Liver (tissue), 3 donors: ENCODE data around the gene TEK.

Experiments
- CTCF ChIP-seq: fragments of 150-350 bp; IDR thresholded peaks from 2 replicates; pipeline ENCODE4 v1.5.1; 2017; ENCODE audit warnings: improper control_type of control experiment, low read depth, low read length; ENCODE audit not compliant: missing input control
- JUND ChIP-seq, 2 donors: IDR thresholded peaks; 2 replicates each; pipeline ENCODE4 v1.6.1; 2016; ENCODE audit warnings: antibody characterized with exemption in 2 of 2
- MAX ChIP-seq: IDR thresholded peaks from 2 replicates; pipeline ENCODE4 v1.6.1; 2016; ENCODE audit warnings: antibody characterized with exemption
- REST ChIP-seq: IDR thresholded peaks from 2 replicates; pipeline ENCODE4 v1.6.1; 2016; ENCODE audit warnings: antibody characterized with exemption, mild to moderate bottlenecking
- TAF1 ChIP-seq: conservative IDR thresholded peaks from 2 replicates; pipeline ENCODE4 v1.6.1; 2016; ENCODE audit warnings: antibody characterized with exemption, mild to moderate bottlenecking
- donor health status: healthy.
- donor health status: healthy.

GRCh38 chr9:27210588-27210987, 101.6 kb downstream of the TEK start:
- TF ChIP-seq REST: no peak
- TF ChIP-seq JUND (IDR thresholded peaks at IDR 0.05): no peak
- no peak for TF ChIP-seq CTCF
- TF ChIP-seq MAX: no peak
- TF ChIP-seq TAF1: no peak
